DND-41 (cell line): ENCODE results near the gene CYSLTR1.

Experiments used
- ATAC-seq: fragments of 200-7000 bp; cut with Tn5 transposase; 3 replicates; pipeline ENCODE4 v1.9.1; 2021; ENCODE audit warnings: low read depth; ENCODE audit not compliant: insufficient read depth
- DNase-seq: peaks from one replicate; pipeline ENCODE4 v3.0.0-alpha.2; 2020
- H2AFZ ChIP-seq: 2 replicates; pipeline ENCODE4 v1.6.0; 2012; ENCODE audit warnings: low read depth, low read length
- H3K27ac ChIP-seq: 2 replicates; pipeline ENCODE4 v1.5.1; 2012; ENCODE audit warnings: low read length, inconsistent platforms
- H3K27me3 ChIP-seq: fragments of 200-600 bp; sonication (generic); 2 replicates; pipeline ENCODE4 v1.6.0; 2012; ENCODE audit warnings: low read length, mild to moderate bottlenecking, inconsistent platforms; ENCODE audit not compliant: insufficient read depth, poor library complexity
- H3K36me3 ChIP-seq: 2 replicates; pipeline ENCODE4 v1.5.1; 2012; ENCODE audit warnings: low read length, inconsistent platforms; ENCODE audit not compliant: insufficient read depth
- H3K4me1 ChIP-seq: 2 replicates; pipeline ENCODE4 v1.5.1; 2012; ENCODE audit warnings: mild to moderate bottlenecking, low read length; ENCODE audit not compliant: insufficient read depth
- H3K4me2 ChIP-seq: 2 replicates; pipeline ENCODE4 v1.6.0; 2012; ENCODE audit warnings: mild to moderate bottlenecking, moderate library complexity, low read length, inconsistent platforms; ENCODE audit not compliant: insufficient read depth
- H3K4me3 ChIP-seq, 2 experiments: fragments of 200-600 bp in 1 of 2; shearing (Covaris generic) in 1 of 2; 2 replicates each; pipeline ENCODE4 v1.5.1; 2012 to 2016; ENCODE audit warnings: inconsistent platforms in 2 of 2, low read length in 2 of 2, mild to moderate bottlenecking in 2 of 2, low read depth in 1 of 2, moderate library complexity in 1 of 2
- H3K79me2 ChIP-seq: 2 replicates; pipeline ENCODE4 v1.6.0; 2012; ENCODE audit warnings: low read length, inconsistent platforms; ENCODE audit not compliant: insufficient read depth
- H3K9ac ChIP-seq: 2 replicates; pipeline ENCODE4 v1.6.0; 2012; ENCODE audit warnings: low read depth, mild to moderate bottlenecking, inconsistent platforms, low read length, moderate library complexity
- H3K9me3 ChIP-seq: 2 replicates; pipeline ENCODE4 v1.5.1; 2012; ENCODE audit warnings: low read length, moderate library complexity, mild to moderate bottlenecking, inconsistent platforms; ENCODE audit not compliant: insufficient read depth, severe bottlenecking
- H4K20me1 ChIP-seq: 2 replicates; pipeline ENCODE4 v1.6.0; 2012; ENCODE audit warnings: low read length; ENCODE audit not compliant: insufficient read depth
- CTCF ChIP-seq: IDR thresholded peaks from 2 replicates; pipeline ENCODE4 v1.5.1; 2012; ENCODE audit warnings: borderline replicate concordance, low read length, moderate library complexity, mild to moderate bottlenecking; ENCODE audit not compliant: poor library complexity, severe bottlenecking; ENCODE audit errors: extremely low read depth
- EZH2 ChIP-seq: IDR thresholded peaks from 3 replicates; pipeline ENCODE4 v1.6.1; 2012; ENCODE audit warnings: borderline replicate concordance, low read depth, mild to moderate bottlenecking, moderate library complexity, low read length, inconsistent platforms; ENCODE audit not compliant: severe bottlenecking

Gene CYSLTR1

GRCh38 chrX:78330540-78330939, 3.1 kb upstream of the CYSLTR1 start:
- Histone ChIP-seq H2AFZ (no peak overlapping the region), H3K79me2 (no peaks in the 10 kb centered on the region), H3K27ac (no peak overlapping the region), H3K4me3 (no peak overlapping the region), H3K4me2 (no peak overlapping the region), H3K36me3 (no peaks in the 10 kb centered on the region), H4K20me1 (no peaks in the 10 kb centered on the region), H3K9me3 (no peaks in the 10 kb centered on the region), H3K27me3 (no peaks in the 10 kb centered on the region), H3K4me1 (peaks cover 26% of the 10 kb centered on the region), H3K9ac (no peak overlapping the region)
- TF ChIP-seq CTCF (no peak), EZH2 (no peak)
- DNase-seq (no peak), ATAC-seq (no peak)

- Histone ChIP-seq H3K4me1 (peaks cover 26% of the 10 kb centered on the region), H4K20me1 (no peaks in the 10 kb centered on the region), H3K36me3 (no peaks in the 10 kb centered on the region), H3K4me3 (no peak overlapping the region), H3K79me2 (no peaks in the 10 kb centered on the region), H2AFZ (no peak overlapping the region), H3K4me2 (no peak overlapping the region), H3K9ac (no peak overlapping the region), H3K9me3 (no peaks in the 10 kb centered on the region), H3K27ac (no peak overlapping the region), H3K27me3 (no peaks in the 10 kb centered on the region)
- DNase-seq (no peak), ATAC-seq (no peak)
- no peak for TF ChIP-seq CTCF
- no peak for TF ChIP-seq EZH2
Observed at GRCh38 chrX:78330068-78330467, 2.7 kb upstream of the CYSLTR1 start.

GRCh38 chrX:78329486-78329885, 2.1 kb upstream of the CYSLTR1 start:
- H3K4me1 ChIP-seq: peaks cover 26% of the 10 kb centered on the region
- no peak for TF ChIP-seq EZH2
- no peak for TF ChIP-seq CTCF
- no peaks in the 10 kb centered on the region for H3K27me3 ChIP-seq
- H3K9me3 ChIP-seq: no peaks in the 10 kb centered on the region
- no peak for DNase-seq
- H2AFZ ChIP-seq: no peak overlapping the region
- no peak for ATAC-seq
- no peaks in the 10 kb centered on the region for H3K36me3 ChIP-seq
- no peak overlapping the region for H3K27ac ChIP-seq
- no peak overlapping the region for H3K4me3 ChIP-seq
- no peak overlapping the region for H3K4me2 ChIP-seq
- no peaks in the 10 kb centered on the region for H4K20me1 ChIP-seq
- no peaks in the 10 kb centered on the region for H3K79me2 ChIP-seq
- no peak overlapping the region for H3K9ac ChIP-seq

- TF ChIP-seq CTCF (no peak), EZH2 (no peak)
- H3K4me2 ChIP-seq: no peak overlapping the region
Observed at GRCh38 chrX:78326401-78326800, 1.0 kb downstream of the CYSLTR1 start.

More at GRCh38 chrX:78326401-78326800, 1.0 kb downstream of the CYSLTR1 start:
- ATAC-seq (no peak), DNase-seq (no peak)
- Histone ChIP-seq H3K9me3 (no peaks in the 10 kb centered on the region), H3K9ac (no peak overlapping the region), H3K4me3 (no peak overlapping the region), H2AFZ (no peak overlapping the region), H4K20me1 (no peaks in the 10 kb centered on the region), H3K79me2 (no peaks in the 10 kb centered on the region), H3K27me3 (no peaks in the 10 kb centered on the region), H3K4me1 (peaks cover 31% of the 10 kb centered on the region), H3K36me3 (no peaks in the 10 kb centered on the region), H3K27ac (no peak overlapping the region)
